Measurements from ENCODE around the gene OOEP. TPM values are rescaled to one million over a fixed set of nuclear protein-coding genes. Genes with fewer than 3 reads are reported as not detected.
A peak's percentile ranks its signal among the peaks of the same experiment; 100 is the strongest.

OOEP gene
- total and polyA plus RNA-seq, 2 of the 4 experiments (the other 2 are of a cell fraction) = not detected

DNA sequence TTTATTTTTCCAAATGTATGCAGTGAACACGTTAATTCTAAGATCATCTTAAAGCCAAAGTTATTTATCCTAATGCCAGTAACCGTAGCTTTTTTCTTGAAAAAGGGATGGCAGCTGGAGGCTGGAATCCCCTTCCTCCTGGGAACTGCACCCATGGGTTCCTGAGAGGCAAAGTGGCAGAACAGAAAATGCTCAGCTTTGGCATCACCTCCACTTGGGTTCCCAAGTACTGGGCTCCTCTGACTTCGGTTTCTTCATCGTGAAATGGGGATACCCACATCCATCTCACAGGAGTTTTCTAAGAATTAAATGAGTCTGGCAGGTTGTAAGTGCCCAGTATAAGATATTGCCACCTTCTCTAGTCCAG is 18.7 kb upstream of the OOEP start:
- Histone ChIP-seq H3K9me1 (ENCODE audit: insufficient read depth, low read length) (no peaks in the 10 kb centered on the region), H2BK20ac (ENCODE audit: low read depth, low read length) (no peak overlapping the region), H4K5ac (ENCODE audit: low read depth, low read length) (no peak overlapping the region), H3K14ac (replicated peaks; ENCODE audit: low read depth, low read length) (no peak overlapping the region), H4K91ac (ENCODE audit: insufficient read depth, low read depth, low read length) (no peak overlapping the region), H3K27ac (ENCODE audit: insufficient read depth, low read length) (no peak overlapping the region), H3K56ac (ENCODE audit: extremely low read depth, insufficient read depth, low read length) (no peak overlapping the region), H2AFZ (replicated peaks; ENCODE audit: low read length, poor library complexity) (peak overlapping the region; percentile 91), H2AK9ac (replicated peaks; ENCODE audit: low read depth, low read length, poor library complexity) (no peak overlapping the region), H3K27me3 (ENCODE audit: control insufficient read depth, insufficient read depth, low read length) (no peaks in the 10 kb centered on the region), H3K9me3 (ENCODE audit: control insufficient read depth, insufficient read depth, low read length) (no peaks in the 10 kb centered on the region), H4K8ac (ENCODE audit: low read depth in 2 of 2, low read length in 2 of 2) (no peak overlapping the region; a peak in 2 of 4 replicates), H2BK5ac (ENCODE audit: low read depth, low read length, poor library complexity, severe bottlenecking) (no peak overlapping the region), H4K20me1 (ENCODE audit: insufficient read depth, low read length) (no peaks in the 10 kb centered on the region), H3K79me1 (ENCODE audit: low read depth in 1 of 2, low read length in 2 of 2) (no peaks in the 10 kb centered on the region), H3K4me1 (ENCODE audit: control insufficient read depth, insufficient read depth, low read length) (no peaks in the 10 kb centered on the region), H3K18ac (ENCODE audit: low read depth, low read length) (no peak overlapping the region), H3K23ac (ENCODE audit: low read depth, low read length) (no peak overlapping the region), H2BK120ac (ENCODE audit: low read depth, low read length) (no peak overlapping the region), H3K4me2 (ENCODE audit: low read depth, low read length) (peak overlapping the region; percentile 83), H2BK15ac (ENCODE audit: low read depth, low read length) (no peak overlapping the region), H2AK5ac (ENCODE audit: low read depth, low read length) (no peak overlapping the region), H3K9ac (ENCODE audit: low read depth, low read length) (peak overlapping the region; percentile 10; the same call in 1 of the 2 replicates), H3K4me3 (ENCODE audit: insufficient read depth, low read depth, low read length) (peak overlapping the region; percentile 45), H3K4ac (ENCODE audit: low read depth, low read length) (no peak overlapping the region), H3K36me3 (ENCODE audit: control insufficient read depth, insufficient read depth, low read length) (no peaks in the 10 kb centered on the region)
- no TSS peak for BruUV-seq (replicated peaks)
- ChIA-PET POLR2A (ENCODE audit: unreplicated experiment) (no interaction called here), CTCF (interaction anchor here (1.0 to 1.6 kb wide), 5 partner anchors 10 to 772 kb away, joined by 3 to 5 read pairs (median 4); no protein-coding TSS in a partner anchor)
- no peak for DNase-seq
- TF ChIP-seq MAFK (IDR thresholded peaks at IDR 0.05; ENCODE audit: low read depth, low read length) = no peak
- in situ Hi-C loops (cut with MboI; ENCODE audit: low sequenced_read_pairs) (no loop called here), dilution Hi-C loops (cut with HindIII; ENCODE audit: low sequenced_read_pairs, unreplicated experiment) (no loop called here), intact Hi-C loops (cut with micrococcal nuclease) (loop anchor here (2.0 to 5.0 kb wide), 2 partner anchors 64 to 104 kb away; partner anchors contain the start of gene CGAS)
- peak; percentile 43 for ATAC-seq (ENCODE audit: low read depth)
- no CpG with 5 or more reads among the region's 4 CpGs for WGBS, 2 experiments (ENCODE audit: extremely low coverage in 2 of 2, insufficient read length in 1 of 2)
